PC-3 (cell line): ENCODE data around the gene VDAC1. TPM values are rescaled to one million over a fixed set of nuclear protein-coding genes. Genes with fewer than 3 reads are reported as not detected.

ENCODE experiments used
- ATAC-seq: fragments of 200-7000 bp; cut with Tn5 transposase; 2 replicates; pipeline ENCODE4 v1.9.1; 2020; ENCODE audit warnings: mild to moderate bottlenecking, moderate library complexity
- BruUV-seq: library from RNA; stranded (reverse); fragments of 400-500 nt; replicated peaks from 2 replicates; lab custom pipeline; 2021; lab: Mats Ljungman, UMichigan
- CTCF ChIA-PET: fragments of 300-600 bp; sonication (Branson Sonifier 250); formaldehyde crosslinking; loops from one replicate; lab custom pipeline; 2022; ENCODE audit warnings: antibody characterized with exemption; lab: Charles Lee
- POLR2A ChIA-PET: fragments of 300-600 bp; sonication (Branson Sonifier 250); formaldehyde crosslinking; loops from one replicate; lab custom pipeline; 2022; ENCODE audit warnings: antibody characterized with exemption; ENCODE audit not compliant: unreplicated experiment; lab: Charles Lee
- DNase-seq: peaks from one replicate; pipeline ENCODE4 v3.0.0-alpha.2; 2015
- H2AFZ ChIP-seq: fragments of 300-600 bp; sonication (generic); 2 replicates; pipeline ENCODE4 v1.6.0; 2016; ENCODE audit warnings: antibody characterized with exemption, low read length
- H3F3A ChIP-seq: fragments of 300-600 bp; sonication (generic); one replicate; pipeline ENCODE4 v1.6.0; 2017; ENCODE audit warnings: antibody characterized with exemption, low read length, control low read depth, mild to moderate bottlenecking; ENCODE audit not compliant: unreplicated experiment
- H3K27ac ChIP-seq: fragments of 300-600 bp; sonication (generic); 2 replicates; pipeline ENCODE4 v1.5.1; 2016; ENCODE audit warnings: mild to moderate bottlenecking, low read length
- H3K27me3 ChIP-seq: fragments of 300-600 bp; sonication (generic); 2 replicates; pipeline ENCODE4 v1.6.1; 2016; ENCODE audit warnings: low read length, mixed read lengths
- H3K36me3 ChIP-seq: fragments of 300-600 bp; sonication (generic); 2 replicates; pipeline ENCODE4 v1.6.1; 2016; ENCODE audit warnings: low read depth, mixed run types, low read length, mixed read lengths
- H3K4me1 ChIP-seq: fragments of 300-600 bp; sonication (generic); 2 replicates; pipeline ENCODE4 v1.5.1; 2016; ENCODE audit warnings: low read length; ENCODE audit not compliant: insufficient read depth
- H3K4me2 ChIP-seq: fragments of 300-600 bp; sonication (generic); 2 replicates; pipeline ENCODE4 v1.6.0; 2016; ENCODE audit warnings: low read length
- H3K4me3 ChIP-seq: fragments of 300-600 bp; sonication (generic); 2 replicates; pipeline ENCODE4 v1.5.1; 2016; ENCODE audit warnings: mild to moderate bottlenecking, low read length, mixed read lengths
- H3K79me2 ChIP-seq: fragments of 300-600 bp; sonication (generic); 2 replicates; pipeline ENCODE4 v1.6.1; 2017; ENCODE audit warnings: low read length, mixed read lengths
- H3K9ac ChIP-seq: fragments of 300-600 bp; sonication (generic); 2 replicates; pipeline ENCODE4 v1.6.0; 2016; ENCODE audit warnings: mild to moderate bottlenecking, low read length
- H3K9me2 ChIP-seq: fragments of 300-600 bp; sonication (generic); replicated peaks from 2 replicates; pipeline ENCODE4 v1.6.1; 2016; ENCODE audit warnings: mixed run types, low read length, mixed read lengths
- H3K9me3 ChIP-seq: fragments of 300-600 bp; sonication (generic); 2 replicates; pipeline ENCODE4 v1.6.1; 2016; ENCODE audit warnings: low read length, mixed read lengths
- H4K20me1 ChIP-seq: fragments of 300-600 bp; sonication (generic); 2 replicates; pipeline ENCODE4 v1.6.1; 2016; ENCODE audit warnings: low read length, mixed read lengths
- EZH2 ChIP-seq: fragments of 300-600 bp; sonication (generic); IDR thresholded peaks from one replicate; pipeline ENCODE4 v1.6.1; 2017; ENCODE audit warnings: antibody characterized with exemption, mild to moderate bottlenecking, low read length; ENCODE audit not compliant: unreplicated experiment
- EZH2phosphoT487 ChIP-seq: fragments of 300-600 bp; sonication (generic); IDR thresholded peaks from 2 replicates; pipeline ENCODE4 v1.6.1; 2018; ENCODE audit warnings: mild to moderate bottlenecking, antibody characterized with exemption, low read length, borderline replicate concordance
- intact Hi-C: fragments of 100-400 bp; cut with micrococcal nuclease; formaldehyde crosslinking; loops from 2 replicates; pipeline ENCODE4 v1.9.0; 2023
- total RNA-seq: library from RNA; depleted of rRNA; stranded (reverse); fragments of >200 nt; gene quantifications from 2 replicates; pipeline ENCODE4 v1.2.3, GENCODE V29; 2014
- TF ChIP-seq, protein P1 (sequence below): fragments of 300-600 bp; sonication (generic); conservative IDR thresholded peaks from 2 replicates; pipeline ENCODE4 v1.5.1; 2017; ENCODE audit warnings: antibody characterized with exemption, low read depth, mild to moderate bottlenecking, low read length

Gene VDAC1
- total RNA-seq, 1 experiment from 2014 or later = 220 TPM

DNA sequence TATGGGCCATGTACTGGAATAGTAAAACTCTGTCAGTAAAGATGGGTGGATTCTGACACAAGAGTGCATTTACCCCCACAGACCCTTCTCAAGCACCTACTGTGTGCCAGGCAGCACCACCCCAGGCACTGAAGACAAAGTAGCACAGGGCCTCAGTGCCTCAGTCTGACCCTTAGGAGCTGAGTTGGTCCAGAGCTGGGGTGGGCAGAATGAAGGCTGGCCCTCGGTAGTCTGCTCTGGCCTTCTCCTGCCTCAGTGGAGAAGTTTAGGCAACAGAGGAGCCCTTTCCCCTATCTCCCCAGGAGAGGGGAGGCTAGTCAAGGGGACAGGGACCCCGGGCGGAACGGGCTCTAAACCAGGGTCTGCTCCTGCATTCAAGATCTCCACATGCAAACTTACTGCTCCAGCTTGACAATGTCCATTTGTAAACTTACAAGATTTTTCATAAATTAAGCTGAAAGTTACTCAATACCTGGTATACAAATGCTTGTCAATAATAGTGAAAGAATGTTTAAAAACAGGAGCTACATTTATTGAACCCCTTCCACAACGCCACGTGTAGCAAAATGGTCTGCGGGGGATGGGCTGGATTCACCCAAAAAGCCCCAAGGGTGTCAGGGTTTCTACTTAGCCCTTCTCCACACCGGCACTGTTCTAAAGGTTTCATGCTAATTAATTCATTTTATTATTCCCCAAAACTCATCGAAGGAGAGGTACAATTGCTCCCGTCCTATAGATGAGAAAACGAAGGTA lies 1.5 kb downstream of the VDAC1 start:
- peaks cover 14% of the 10 kb centered on the region; the same call in 1 of the 2 replicates for H3K36me3 ChIP-seq
- peak overlapping the region; percentile 90 for H3K4me2 ChIP-seq
- TF ChIP-seq, protein P1, sequence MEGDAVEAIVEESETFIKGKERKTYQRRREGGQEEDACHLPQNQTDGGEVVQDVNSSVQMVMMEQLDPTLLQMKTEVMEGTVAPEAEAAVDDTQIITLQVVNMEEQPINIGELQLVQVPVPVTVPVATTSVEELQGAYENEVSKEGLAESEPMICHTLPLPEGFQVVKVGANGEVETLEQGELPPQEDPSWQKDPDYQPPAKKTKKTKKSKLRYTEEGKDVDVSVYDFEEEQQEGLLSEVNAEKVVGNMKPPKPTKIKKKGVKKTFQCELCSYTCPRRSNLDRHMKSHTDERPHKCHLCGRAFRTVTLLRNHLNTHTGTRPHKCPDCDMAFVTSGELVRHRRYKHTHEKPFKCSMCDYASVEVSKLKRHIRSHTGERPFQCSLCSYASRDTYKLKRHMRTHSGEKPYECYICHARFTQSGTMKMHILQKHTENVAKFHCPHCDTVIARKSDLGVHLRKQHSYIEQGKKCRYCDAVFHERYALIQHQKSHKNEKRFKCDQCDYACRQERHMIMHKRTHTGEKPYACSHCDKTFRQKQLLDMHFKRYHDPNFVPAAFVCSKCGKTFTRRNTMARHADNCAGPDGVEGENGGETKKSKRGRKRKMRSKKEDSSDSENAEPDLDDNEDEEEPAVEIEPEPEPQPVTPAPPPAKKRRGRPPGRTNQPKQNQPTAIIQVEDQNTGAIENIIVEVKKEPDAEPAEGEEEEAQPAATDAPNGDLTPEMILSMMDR = no peak
- TF ChIP-seq EZH2 = no peak
- TF ChIP-seq EZH2phosphoT487 = no peak
- ChIA-PET POLR2A (interaction anchor here (0.6 kb wide), 1 partner anchor 510 kb away, joined by 3 read pairs; no protein-coding TSS in a partner anchor), CTCF (no interaction called here)
- H4K20me1 ChIP-seq = peaks cover 44% of the 10 kb centered on the region
- no peak for ATAC-seq
- BruUV-seq = TSS peak; percentile 54
- no peaks in the 10 kb centered on the region for H3K27me3 ChIP-seq
- no peaks in the 10 kb centered on the region for H3K9me3 ChIP-seq
- H2AFZ ChIP-seq = no peak overlapping the region
- peak overlapping the region; percentile 98 for H3K9ac ChIP-seq
- intact Hi-C loops = no loop called here
- peak overlapping the region; percentile 87 for H3K27ac ChIP-seq
- peaks cover 26% of the 10 kb centered on the region for H3K4me1 ChIP-seq
- H3K9me2 ChIP-seq = no peaks in the 10 kb centered on the region
- no peak for DNase-seq
- peak overlapping the region; percentile 84 for H3K4me3 ChIP-seq
- H3K79me2 ChIP-seq = peaks cover 75% of the 10 kb centered on the region
- no peaks in the 10 kb centered on the region for H3F3A ChIP-seq

DNA sequence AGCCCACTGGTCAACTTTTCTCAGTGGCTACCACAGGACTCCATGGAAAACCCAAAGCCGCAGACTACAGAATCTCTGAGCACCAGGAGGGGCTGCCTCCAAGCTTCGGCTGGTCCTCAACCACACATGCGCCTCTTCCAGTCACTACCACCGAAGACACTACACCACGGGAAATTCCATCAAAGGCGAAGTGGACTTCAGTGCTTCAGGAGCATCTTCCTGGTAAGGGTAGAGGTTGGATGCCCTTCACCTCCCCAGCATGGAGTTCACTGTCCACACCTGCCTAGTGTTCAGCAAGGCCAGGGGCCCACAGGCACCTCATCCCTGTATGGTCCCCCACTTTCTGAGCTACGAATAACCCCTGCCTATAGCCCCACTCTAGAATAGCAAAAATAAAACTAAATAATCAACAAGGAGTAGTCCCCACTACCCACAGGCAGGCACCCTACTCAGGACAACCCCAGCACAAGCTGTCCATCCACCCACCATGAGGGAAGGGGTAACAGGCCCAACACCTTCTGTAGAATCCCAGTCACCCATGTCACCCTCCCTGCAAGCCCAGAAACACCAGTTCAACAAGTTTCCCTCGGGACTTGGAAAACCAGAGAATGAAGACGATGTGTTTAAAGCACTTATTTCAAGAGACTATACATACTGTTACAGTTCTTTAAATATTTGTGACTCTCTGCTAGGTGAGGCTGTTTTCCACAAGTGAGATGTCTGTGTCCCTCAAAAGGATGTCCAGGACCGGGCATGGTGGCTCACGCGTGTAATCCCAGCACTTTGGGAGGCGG lies 2.6 kb downstream of the VDAC1 start:
- Histone ChIP-seq H2AFZ (no peak overlapping the region), H3K4me2 (peak overlapping the region; percentile 90), H3K4me1 (peaks cover 26% of the 10 kb centered on the region), H3K9ac (peak overlapping the region; percentile 98; the same call in 1 of the 2 replicates), H3K4me3 (peak overlapping the region; percentile 84), H3K27ac (no peak overlapping the region), H3K9me3 (no peaks in the 10 kb centered on the region), H3K27me3 (no peaks in the 10 kb centered on the region), H3F3A (no peaks in the 10 kb centered on the region), H3K36me3 (peaks cover 14% of the 10 kb centered on the region; the same call in 1 of the 2 replicates), H4K20me1 (peaks cover 45% of the 10 kb centered on the region), H3K79me2 (peaks cover 86% of the 10 kb centered on the region), H3K9me2 (no peaks in the 10 kb centered on the region)
- CTCF ChIA-PET = no interaction called here
- POLR2A ChIA-PET = no interaction called here
- DNase-seq = peak; percentile 36
- ATAC-seq = no peak
- intact Hi-C loops = no loop called here
- BruUV-seq = no TSS peak
- TF ChIP-seq, protein P1 = no peak
- no peak for TF ChIP-seq EZH2phosphoT487
- no peak for TF ChIP-seq EZH2
